A673 (cell line): ENCODE measurements around the gene BCAR3.

Experiments
- EZH2 ChIP-seq: fragments of 200-600 bp; sonication (generic); IDR thresholded peaks from 2 replicates; pipeline ENCODE4 v1.6.1; 2017; ENCODE audit warnings: borderline replicate concordance, low read depth, mild to moderate bottlenecking, mixed read lengths, antibody characterized with exemption, low read length; ENCODE audit not compliant: poor library complexity, severe bottlenecking
- TF ChIP-seq, protein P1 (sequence below): fragments of 300-800, 200-600 bp; sonication (generic); conservative IDR thresholded peaks from 2 replicates; pipeline ENCODE4 v1.5.1; 2017; ENCODE audit warnings: low read depth, mild to moderate bottlenecking, antibody characterized with exemption, low read length, moderate library complexity, mixed read lengths

DNA sequence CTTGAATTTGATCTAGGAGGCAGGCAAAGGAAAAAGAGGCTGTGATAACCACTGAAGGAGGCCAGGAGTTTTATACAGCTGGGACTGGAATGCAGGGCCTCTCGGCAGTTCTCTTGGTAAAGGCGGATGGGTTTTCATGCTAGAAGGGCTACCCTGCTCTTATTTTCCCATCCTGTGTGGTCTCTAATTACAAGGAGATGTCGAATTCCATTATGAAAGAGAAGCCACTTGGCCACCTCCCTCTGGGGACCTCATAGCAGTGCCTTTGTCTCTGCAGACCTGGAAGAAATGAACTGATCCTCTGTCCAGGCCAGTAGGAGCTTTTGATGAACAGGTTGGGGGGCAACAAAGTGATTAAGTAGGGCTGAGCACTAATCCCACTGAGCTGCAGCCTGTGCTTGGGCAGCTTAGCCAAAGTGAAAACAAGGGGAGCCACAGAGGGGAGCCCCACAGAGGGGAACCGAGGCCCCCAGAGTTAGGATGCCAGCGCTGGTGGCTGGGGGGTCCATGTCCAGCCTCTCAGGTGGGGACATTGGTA is 42.2 kb upstream of the BCAR3 start:
- TF ChIP-seq, protein P1, sequence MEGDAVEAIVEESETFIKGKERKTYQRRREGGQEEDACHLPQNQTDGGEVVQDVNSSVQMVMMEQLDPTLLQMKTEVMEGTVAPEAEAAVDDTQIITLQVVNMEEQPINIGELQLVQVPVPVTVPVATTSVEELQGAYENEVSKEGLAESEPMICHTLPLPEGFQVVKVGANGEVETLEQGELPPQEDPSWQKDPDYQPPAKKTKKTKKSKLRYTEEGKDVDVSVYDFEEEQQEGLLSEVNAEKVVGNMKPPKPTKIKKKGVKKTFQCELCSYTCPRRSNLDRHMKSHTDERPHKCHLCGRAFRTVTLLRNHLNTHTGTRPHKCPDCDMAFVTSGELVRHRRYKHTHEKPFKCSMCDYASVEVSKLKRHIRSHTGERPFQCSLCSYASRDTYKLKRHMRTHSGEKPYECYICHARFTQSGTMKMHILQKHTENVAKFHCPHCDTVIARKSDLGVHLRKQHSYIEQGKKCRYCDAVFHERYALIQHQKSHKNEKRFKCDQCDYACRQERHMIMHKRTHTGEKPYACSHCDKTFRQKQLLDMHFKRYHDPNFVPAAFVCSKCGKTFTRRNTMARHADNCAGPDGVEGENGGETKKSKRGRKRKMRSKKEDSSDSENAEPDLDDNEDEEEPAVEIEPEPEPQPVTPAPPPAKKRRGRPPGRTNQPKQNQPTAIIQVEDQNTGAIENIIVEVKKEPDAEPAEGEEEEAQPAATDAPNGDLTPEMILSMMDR, result no peak
- no peak for TF ChIP-seq EZH2
